ENCODE data around the gene ARHGAP24. TPM values are rescaled to one million over a fixed set of nuclear protein-coding genes. Genes with fewer than 3 reads are reported as not detected.
"Not testable (repeated sequence)": the region's sequence is repeated elsewhere in the genome, so short reads cannot be mapped to it uniquely, and the experiment has no call there.

ARHGAP24 gene
- total RNA-seq, 1 experiment from 2014 or later: 17.4 TPM

DNA sequence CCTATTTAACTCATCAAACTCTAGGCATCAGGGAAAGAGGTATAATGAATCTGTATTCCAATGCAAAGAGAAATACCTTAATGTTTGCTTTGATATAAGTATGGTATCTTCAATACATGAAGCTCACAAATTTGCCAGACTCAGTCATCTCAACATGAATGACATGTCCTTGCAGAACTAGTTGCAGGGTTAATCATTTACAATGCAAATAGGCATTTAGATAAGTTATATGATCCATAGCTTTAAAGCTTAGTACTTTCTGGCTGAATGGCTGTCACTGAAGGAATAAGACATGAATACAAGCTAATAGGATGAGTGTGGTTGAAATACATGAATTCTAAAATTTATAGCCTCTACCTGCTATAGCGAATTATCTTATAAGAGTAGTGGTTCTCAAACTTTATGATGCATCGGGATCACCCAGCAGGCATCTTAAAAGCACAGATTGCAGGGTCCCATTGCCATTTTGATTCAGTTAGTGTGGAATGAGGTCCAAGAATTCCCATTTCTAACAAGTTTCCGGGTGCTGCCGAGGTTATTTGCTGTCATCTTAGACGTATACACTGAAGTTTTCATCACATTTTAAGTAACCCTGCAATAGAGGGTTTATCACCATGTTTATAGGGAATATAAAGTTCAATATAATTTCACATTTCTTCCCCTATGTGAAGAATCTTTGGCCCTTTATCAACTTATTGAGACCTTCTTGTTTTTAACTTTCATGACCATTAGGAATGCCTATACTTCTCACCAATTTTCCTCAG, 439.2 kb downstream of the ARHGAP24 start:
- ChIA-PET POLR2A (no interaction called here), CTCF (no interaction called here)
- no TSS peak for BruUV-seq (replicated peaks)
- intact Hi-C loops (cut with micrococcal nuclease; ENCODE audit: unreplicated experiment) (no loop called here), in situ Hi-C loops (cut with HindIII; ENCODE audit: low pct_unique_long_range_greater_than_20kb, low sequenced_read_pairs) (no loop called here)
- Histone ChIP-seq H3K27ac (ENCODE audit: low read length) (no peak overlapping the region), H3K4me3 (ENCODE audit: low read depth in 2 of 2, low read length in 2 of 2) (no peak overlapping the region), H3K27me3 (ENCODE audit: control insufficient read depth, insufficient read depth, low read length) (no peaks in the 10 kb centered on the region), H3K4me1 (ENCODE audit: control insufficient read depth, insufficient read depth, low read length) (no peaks in the 10 kb centered on the region), H3K9me3 (ENCODE audit: control insufficient read depth, insufficient read depth, low read depth, low read length) (no peaks in the 10 kb centered on the region), H3K36me3 (ENCODE audit: control insufficient read depth, insufficient read depth, low read length) (no peaks in the 10 kb centered on the region)
- TF ChIP-seq TCF7L2 (IDR thresholded peaks at IDR 0.05; ENCODE audit: low read depth, low read length): no peak
- no peak for TF ChIP-seq POLR2AphosphoS5 (IDR thresholded peaks at IDR 0.05; ENCODE audit: low read depth, low read length)
- no peak for TF ChIP-seq SIN3A (IDR thresholded peaks at IDR 0.05; ENCODE audit: borderline replicate concordance, insufficient read depth, low read depth, low read length)
- TF ChIP-seq, protein P1, sequence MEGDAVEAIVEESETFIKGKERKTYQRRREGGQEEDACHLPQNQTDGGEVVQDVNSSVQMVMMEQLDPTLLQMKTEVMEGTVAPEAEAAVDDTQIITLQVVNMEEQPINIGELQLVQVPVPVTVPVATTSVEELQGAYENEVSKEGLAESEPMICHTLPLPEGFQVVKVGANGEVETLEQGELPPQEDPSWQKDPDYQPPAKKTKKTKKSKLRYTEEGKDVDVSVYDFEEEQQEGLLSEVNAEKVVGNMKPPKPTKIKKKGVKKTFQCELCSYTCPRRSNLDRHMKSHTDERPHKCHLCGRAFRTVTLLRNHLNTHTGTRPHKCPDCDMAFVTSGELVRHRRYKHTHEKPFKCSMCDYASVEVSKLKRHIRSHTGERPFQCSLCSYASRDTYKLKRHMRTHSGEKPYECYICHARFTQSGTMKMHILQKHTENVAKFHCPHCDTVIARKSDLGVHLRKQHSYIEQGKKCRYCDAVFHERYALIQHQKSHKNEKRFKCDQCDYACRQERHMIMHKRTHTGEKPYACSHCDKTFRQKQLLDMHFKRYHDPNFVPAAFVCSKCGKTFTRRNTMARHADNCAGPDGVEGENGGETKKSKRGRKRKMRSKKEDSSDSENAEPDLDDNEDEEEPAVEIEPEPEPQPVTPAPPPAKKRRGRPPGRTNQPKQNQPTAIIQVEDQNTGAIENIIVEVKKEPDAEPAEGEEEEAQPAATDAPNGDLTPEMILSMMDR (IDR thresholded peaks at IDR 0.05): no peak
- TF ChIP-seq, protein P2, sequence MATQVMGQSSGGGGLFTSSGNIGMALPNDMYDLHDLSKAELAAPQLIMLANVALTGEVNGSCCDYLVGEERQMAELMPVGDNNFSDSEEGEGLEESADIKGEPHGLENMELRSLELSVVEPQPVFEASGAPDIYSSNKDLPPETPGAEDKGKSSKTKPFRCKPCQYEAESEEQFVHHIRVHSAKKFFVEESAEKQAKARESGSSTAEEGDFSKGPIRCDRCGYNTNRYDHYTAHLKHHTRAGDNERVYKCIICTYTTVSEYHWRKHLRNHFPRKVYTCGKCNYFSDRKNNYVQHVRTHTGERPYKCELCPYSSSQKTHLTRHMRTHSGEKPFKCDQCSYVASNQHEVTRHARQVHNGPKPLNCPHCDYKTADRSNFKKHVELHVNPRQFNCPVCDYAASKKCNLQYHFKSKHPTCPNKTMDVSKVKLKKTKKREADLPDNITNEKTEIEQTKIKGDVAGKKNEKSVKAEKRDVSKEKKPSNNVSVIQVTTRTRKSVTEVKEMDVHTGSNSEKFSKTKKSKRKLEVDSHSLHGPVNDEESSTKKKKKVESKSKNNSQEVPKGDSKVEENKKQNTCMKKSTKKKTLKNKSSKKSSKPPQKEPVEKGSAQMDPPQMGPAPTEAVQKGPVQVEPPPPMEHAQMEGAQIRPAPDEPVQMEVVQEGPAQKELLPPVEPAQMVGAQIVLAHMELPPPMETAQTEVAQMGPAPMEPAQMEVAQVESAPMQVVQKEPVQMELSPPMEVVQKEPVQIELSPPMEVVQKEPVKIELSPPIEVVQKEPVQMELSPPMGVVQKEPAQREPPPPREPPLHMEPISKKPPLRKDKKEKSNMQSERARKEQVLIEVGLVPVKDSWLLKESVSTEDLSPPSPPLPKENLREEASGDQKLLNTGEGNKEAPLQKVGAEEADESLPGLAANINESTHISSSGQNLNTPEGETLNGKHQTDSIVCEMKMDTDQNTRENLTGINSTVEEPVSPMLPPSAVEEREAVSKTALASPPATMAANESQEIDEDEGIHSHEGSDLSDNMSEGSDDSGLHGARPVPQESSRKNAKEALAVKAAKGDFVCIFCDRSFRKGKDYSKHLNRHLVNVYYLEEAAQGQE (IDR thresholded peaks at IDR 0.05; ENCODE audit: insufficient read depth in 1 of 2, low read depth in 2 of 2, low read length in 1 of 2): no peak
- DNase-seq (ENCODE audit: low read depth, low spot score) (no peak), ATAC-seq (no peak)

DNA sequence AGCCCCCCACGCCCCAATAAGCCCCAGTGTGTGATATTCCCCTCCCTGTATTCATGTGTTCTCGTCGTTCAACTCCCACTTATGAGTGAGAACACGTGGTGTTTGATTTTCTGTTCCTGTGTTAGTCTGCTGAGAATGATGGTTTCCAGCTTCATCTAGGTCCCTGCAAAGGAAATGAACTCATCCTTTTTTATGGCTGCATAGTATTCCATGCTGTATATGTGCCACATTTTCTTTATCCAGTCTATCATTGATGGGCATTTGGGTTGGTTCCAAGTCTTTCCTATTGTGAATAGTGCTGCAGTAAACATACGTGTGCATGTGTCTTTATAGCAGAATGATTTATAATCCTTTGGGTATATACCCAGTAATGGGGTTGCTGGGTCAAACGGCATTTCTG, 440.6 kb downstream of the ARHGAP24 start:
- H3K4me1 ChIP-seq (ENCODE audit: control insufficient read depth, insufficient read depth, low read length); H3K9me3 ChIP-seq (ENCODE audit: control insufficient read depth, insufficient read depth, low read depth, low read length); H3K36me3 ChIP-seq (ENCODE audit: control insufficient read depth, insufficient read depth, low read length); in situ Hi-C loops (cut with HindIII; ENCODE audit: low pct_unique_long_range_greater_than_20kb, low sequenced_read_pairs); ATAC-seq; POLR2A ChIA-PET; intact Hi-C loops (cut with micrococcal nuclease; ENCODE audit: unreplicated experiment); H3K4me3 ChIP-seq (ENCODE audit: low read depth in 2 of 2, low read length in 2 of 2); CTCF ChIA-PET; H3K27me3 ChIP-seq (ENCODE audit: control insufficient read depth, insufficient read depth, low read length); H3K27ac ChIP-seq (ENCODE audit: low read length); DNase-seq (ENCODE audit: low read depth, low spot score); BruUV-seq (replicated peaks): not testable (repeated sequence)

DNA sequence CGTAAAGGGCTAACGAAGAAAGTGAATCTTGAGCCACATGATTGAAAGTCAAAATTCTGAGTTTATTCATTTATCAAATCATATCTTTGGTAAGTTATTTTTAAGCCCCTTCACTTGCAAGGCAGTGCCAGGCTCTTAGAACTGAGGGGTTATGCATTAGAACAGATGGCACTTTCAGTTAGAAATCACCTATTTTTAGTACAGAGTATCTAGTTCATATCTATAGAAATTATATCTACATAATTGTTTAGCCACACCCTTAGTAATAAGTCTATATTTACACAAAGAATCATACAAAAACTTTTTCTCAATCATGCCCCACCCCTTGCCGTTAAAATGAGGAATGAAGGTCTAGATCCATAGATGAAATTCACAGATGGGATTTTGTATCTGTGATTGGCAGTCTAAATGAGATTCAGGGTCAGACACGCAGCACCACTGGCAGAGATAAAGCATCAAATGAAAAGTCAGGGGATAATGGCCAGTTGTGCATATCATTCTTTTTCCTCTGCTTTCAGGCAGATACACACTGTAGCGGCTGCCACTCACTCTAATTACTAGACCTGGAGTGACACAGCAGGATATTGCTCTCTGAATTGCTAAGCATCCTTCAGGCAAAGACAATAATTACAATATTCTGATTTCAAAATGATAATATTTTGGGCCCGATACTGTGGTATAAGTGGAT, 444.4 kb downstream of the ARHGAP24 start:
- no TSS peak for BruUV-seq (replicated peaks)
- Histone ChIP-seq H3K4me3 (ENCODE audit: low read depth in 2 of 2, low read length in 2 of 2) (no peak overlapping the region), H3K9me3 (ENCODE audit: control insufficient read depth, insufficient read depth, low read depth, low read length) (no peaks in the 10 kb centered on the region), H3K27me3 (ENCODE audit: control insufficient read depth, insufficient read depth, low read length) (no peaks in the 10 kb centered on the region), H3K4me1 (ENCODE audit: control insufficient read depth, insufficient read depth, low read length) (no peaks in the 10 kb centered on the region), H3K27ac (ENCODE audit: low read length) (no peak overlapping the region), H3K36me3 (ENCODE audit: control insufficient read depth, insufficient read depth, low read length) (no peaks in the 10 kb centered on the region)
- ATAC-seq (no peak), DNase-seq (ENCODE audit: low read depth, low spot score) (no peak)
- intact Hi-C loops (cut with micrococcal nuclease; ENCODE audit: unreplicated experiment): no loop called here
- in situ Hi-C loops (cut with HindIII; ENCODE audit: low pct_unique_long_range_greater_than_20kb, low sequenced_read_pairs): no loop called here
- POLR2A ChIA-PET: no interaction called here
- CTCF ChIA-PET: no interaction called here
- TF ChIP-seq TCF7L2 (IDR thresholded peaks at IDR 0.05; ENCODE audit: low read depth, low read length) (no peak), POLR2AphosphoS5 (IDR thresholded peaks at IDR 0.05; ENCODE audit: low read depth, low read length) (no peak), SIN3A (IDR thresholded peaks at IDR 0.05; ENCODE audit: borderline replicate concordance, insufficient read depth, low read depth, low read length) (no peak)
- TF ChIP-seq, protein P2 (IDR thresholded peaks at IDR 0.05; ENCODE audit: insufficient read depth in 1 of 2, low read depth in 2 of 2, low read length in 1 of 2): no peak
- TF ChIP-seq, protein P1 (IDR thresholded peaks at IDR 0.05): no peak
